GM21825 (cell line): ENCODE measurements around the gene GOLT1B.
"Not testable (repeated sequence)": the region's sequence is repeated elsewhere in the genome, so short reads cannot be mapped to it uniquely, and the experiment has no call there.

ENCODE experiments used
- ATAC-seq: cut with Tn5 transposase; IDR thresholded peaks from one replicate; pipeline ENCODE4 v1.9.1; 2021; ENCODE audit warnings: mild to moderate bottlenecking, moderate library complexity; ENCODE audit not compliant: unreplicated experiment

Gene GOLT1B, protein sequence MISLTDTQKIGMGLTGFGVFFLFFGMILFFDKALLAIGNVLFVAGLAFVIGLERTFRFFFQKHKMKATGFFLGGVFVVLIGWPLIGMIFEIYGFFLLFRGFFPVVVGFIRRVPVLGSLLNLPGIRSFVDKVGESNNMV

DNA sequence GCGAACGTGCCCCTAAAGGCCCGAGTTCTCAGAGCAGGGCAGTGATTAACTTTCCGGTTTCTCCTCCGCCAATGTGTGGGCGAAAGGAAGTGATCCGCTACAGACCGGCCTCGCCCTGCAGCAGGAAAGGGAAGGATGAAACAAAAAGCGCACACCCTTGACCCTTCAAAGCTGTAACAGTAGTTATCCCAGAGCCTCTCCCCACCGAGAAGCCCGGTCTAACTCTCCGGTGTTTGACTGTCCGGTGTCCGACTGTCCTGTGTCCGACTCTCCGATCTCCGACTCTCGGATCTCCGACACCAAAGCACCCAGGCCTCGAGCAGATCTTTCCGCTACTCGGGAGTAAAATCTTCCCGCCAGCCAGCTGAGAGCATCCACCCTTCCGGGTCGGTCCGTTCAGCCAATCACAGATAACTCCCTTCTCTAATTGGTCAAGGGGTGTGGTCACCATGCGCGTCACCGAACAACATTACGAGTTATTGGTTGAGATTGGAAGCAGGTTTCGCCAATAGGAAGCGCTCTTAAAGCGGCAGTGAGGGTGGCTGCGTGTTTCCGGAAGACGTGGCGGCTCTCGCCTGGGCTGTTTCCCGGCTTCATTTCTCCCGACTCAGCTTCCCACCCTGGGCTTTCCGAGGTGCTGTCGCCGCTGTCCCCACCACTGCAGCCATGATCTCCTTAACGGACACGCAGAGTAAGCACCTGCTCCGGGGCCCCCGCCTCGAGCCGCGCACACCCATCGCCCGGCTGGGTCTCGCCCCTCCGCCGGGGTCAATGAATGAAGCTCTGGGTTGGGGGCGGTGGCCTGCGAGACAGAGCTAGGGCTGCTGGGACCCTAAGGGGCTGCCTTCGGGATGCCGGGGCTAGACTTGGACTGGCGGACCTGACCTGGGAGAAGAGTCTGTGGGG, at the start of gene GOLT1B, which contains the start of gene RECQL:
GOLT1B (plus strand) TSS at position 532 of the 906 bp plus-strand sequence; CDS start at position 667, 135 bp downstream.
RECQL (minus strand) TSS at position 378 of the 906 bp plus-strand sequence. CDS start 2,065 bp downstream, outside the sequence.
- peak; percentile 99 for ATAC-seq

DNA sequence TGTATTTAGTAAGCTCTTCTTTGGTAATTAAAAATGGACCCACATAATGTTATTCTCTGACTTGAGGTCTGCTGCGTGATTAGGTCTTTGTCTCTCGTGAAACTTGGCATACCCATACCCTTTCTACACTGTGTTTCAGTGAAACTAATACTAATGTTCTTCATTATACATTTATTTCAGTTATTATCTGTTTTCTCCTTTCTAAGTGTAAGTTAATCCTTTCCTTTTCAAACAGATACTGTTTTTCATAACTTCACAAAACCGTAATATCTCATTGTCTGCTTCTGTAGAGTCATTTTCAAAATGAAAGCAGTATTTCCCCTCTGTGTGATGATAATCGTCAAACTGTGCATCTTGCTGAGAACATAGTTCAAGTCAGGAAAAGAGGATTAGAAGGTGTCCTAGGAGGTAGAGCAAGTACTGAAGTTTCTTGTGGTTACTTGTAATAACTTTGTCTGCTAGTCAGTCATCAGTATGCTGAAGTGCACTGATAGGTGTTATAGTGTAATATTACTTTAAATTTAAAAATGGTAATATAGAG, 48.2 kb upstream of the GOLT1B start:
- no peak for ATAC-seq

DNA sequence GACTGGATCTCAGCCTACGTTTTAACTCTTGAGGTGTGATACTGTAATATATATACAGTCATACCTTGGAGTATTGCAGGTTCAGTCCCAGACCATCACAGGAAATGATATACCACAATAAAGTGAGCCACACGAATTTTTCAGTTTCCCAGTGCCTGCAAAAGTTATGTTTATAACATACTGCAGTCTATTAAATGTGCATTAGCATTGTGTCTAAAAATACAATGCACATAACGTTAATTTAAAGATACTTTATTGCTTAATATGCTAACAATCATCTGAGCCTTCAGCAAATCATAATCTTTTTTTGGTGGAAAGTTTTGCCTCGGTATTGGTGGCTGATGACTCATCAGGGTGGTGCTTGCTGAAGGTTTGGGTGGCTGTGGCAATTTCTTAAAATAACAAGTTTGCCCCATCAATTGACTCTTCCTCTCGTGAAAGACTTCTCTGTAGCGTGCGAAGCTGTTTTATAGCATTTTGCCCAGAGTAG, 45.3 kb upstream of the GOLT1B start:
- no peak for ATAC-seq

DNA sequence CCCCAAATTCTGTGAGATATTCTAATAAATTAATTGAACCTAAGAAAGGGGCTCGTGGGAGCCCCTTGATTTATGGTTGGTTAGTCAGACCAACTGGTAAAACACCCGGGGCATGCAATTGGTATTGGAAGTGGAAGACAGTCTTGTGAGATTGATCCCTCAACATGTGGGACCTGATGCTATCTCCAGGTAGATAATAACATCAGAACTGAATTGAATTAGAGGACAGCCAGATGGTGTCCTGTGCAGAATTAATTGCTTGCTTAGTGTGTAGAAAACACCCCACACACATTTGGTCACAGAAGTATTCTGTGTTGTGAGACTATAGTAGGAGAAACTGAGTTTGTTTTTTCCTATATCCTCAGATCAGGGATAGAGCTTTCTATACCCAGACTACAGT, 42.1 kb upstream of the GOLT1B start:
- no peak for ATAC-seq

DNA sequence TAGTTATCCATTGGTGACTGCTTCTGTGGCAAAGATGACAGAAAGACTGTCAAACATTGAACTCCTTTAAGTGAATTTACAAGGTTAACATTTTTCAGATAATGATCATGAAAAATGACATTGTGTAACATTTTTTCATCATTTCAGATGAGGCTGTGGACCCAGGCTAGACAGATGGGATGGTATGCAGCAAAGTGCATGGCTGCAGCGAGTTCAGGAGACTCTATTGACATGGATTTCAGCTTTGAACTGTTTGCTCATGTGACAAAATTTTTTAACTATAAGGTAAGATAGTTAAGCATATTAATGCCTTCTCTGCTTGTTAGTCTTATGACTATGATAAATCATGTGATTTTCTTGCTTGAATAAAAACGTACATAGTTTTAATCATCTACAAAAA, 34.3 kb upstream of the GOLT1B start:
- ATAC-seq = not testable (repeated sequence)

DNA sequence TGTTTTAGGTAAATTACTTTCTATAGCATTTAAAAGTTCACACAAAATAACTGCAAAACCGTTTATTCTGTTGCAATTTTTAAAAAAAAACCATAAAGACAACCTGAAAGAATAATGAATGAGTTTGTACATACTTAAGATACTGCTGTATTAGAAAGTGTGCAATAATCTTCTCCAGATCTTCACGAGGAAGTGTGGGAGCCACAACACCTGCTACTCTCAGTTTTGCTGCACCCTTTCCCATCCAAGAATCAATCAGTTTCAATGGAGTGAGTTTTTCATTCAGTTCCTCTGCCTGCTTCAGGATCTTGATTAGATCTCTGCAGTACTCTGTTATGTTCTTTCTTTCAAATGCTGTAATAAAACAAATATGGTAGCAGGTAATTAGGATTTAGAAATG, 30.3 kb upstream of the GOLT1B start:
- no peak for ATAC-seq

DNA sequence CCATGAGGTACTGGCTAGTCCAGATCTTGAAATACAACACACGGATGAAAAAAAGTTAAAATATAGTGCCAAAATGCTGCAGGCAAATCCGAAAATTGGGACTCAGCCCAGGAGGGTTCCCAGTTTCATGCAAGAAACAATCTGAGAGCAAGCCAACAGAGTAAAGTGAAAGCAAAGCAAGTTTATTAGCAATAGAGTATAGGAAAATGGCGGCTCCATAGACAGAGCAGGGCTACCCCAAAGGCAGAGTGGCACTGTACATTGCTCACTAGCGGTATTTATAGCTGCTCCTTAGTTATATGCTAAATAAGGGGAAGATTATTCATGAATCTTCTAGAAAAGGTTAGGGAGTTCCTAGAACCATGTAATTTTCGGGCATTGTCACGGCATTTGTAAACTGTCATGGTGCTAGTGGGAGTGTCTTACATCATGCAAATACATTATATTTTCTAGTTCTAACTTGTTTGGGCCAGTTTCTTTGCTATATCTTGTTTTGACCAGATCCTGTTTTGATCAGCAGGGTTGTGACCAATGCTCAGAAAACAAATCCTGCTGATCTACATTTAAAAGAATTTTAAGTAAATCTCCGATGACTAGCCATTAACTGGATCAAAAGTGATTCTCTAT, 29.3 kb upstream of the GOLT1B start:
- ATAC-seq = no peak

DNA sequence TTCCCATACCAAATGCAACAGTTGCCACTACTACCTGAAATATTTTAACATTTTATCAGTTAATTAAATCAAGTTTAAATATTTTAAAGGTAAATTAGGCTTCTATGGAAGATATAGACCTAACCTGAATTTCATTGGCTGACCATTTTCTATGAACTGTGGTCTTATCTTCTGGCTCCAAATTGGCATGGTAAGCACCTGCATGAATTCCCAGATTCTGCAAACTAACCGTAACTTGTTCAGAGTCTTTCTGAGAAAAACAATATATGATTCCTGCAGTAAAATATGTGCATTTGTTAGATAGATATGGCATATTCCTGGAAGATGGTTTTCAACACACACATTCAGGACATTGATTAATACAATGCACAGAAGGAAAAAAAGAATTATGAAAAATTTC, 26.0 kb upstream of the GOLT1B start:
- no peak for ATAC-seq

DNA sequence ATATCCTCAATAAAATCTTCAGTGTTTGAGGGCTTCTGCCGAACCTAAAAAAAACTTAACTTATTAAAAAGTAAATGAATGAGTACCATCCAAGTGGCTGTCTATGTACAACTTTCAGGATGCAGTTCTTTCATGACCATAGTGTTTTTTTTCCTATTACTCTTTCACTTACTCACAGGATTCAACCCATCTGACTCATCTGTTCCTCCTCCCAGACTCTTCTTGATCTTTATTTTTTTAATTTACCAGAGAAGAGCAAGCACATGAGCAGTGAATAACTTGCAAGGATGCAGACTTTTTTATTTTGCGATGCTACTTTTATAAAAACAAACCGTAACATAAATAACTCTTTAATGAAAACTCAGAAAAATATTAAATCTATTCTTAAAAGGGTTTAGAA, 24.6 kb upstream of the GOLT1B start:
- ATAC-seq = no peak

DNA sequence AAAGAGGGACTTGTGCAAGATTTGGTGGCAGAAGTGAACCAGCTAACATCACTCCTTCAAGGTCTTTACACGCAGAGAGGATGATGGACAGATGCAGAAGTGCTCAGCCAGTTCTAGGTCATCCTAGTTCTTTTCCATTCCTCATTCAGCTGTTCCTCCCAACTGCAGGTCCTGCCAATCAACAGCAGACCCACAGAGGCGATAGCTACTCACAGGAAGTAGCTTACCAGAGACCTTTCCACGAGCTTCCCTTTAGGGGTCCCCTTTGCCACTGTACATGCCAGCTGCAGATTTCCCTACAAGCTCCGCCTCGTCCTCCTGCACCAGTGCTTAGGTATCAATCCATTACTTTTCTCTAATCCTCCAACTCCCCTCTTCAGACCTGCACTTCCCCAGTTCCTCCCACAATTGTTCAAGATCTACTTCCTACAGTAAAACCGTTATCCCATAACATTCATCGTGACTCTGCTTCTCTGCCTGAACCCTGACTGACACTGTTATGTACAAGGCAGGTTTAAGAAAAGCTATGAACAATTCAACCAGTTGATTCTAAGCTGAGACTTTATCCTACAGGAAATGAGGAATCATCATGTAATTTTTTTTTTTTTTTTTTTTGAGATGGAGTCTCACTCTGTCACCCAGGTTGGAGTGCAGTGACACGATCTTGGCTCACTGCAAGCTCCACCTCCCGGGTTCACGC, 22.7 kb upstream of the GOLT1B start:
- no peak for ATAC-seq

DNA sequence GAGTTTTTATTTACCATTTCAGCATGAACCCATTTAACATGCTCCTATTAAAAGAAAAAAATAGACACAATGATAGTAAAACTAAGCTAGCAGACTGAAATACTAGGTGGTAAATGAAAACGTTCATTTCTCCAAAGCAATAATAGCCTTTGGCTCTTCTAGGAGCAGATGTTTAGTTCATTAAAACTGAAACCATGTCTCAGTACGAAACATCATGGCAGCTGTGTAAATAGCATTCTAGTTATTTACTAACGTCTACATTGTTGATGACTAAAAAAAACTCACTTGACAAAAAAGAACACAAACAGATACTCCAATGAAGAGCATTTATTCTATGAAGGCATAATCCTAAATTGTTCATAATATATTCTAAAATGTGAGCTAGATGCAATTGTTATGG, 18.1 kb upstream of the GOLT1B start:
- no peak for ATAC-seq

DNA sequence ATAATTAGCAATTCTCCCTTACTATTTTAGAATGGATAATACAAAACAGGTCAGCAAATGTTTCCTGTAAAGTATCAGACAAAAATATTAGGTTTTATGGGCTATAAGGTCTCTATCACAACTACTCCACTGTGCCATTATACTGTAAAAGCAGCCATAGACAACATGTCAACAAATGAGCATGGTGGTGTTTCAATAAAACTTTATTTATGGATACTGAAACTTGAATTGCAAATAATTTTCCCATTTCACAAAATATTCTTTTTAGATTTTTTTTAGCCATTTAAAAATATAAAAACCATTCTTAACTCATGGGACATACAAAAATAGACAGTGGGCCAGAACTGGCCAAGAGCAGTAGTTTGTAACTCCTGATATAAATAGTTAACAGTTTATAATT, 15.6 kb upstream of the GOLT1B start:
- no peak for ATAC-seq

DNA sequence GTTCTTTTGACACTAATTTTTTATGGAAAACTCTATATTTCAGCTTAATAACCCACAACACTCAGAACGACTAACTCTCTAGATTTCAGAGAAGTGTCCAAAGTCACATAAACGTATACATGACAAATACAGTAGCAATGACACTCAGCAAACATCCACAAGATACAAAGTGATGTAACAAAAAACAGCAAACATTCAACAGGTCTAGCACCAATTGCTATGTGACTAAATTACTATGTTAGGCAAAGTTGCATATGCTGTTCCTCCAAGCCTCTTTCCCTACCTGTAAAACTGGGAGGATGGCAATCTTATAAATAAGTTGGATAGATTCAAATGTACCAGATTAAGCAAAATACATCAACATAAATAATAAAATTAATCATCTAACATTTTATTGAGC, 1.8 kb upstream of the GOLT1B start:
- no peak for ATAC-seq

DNA sequence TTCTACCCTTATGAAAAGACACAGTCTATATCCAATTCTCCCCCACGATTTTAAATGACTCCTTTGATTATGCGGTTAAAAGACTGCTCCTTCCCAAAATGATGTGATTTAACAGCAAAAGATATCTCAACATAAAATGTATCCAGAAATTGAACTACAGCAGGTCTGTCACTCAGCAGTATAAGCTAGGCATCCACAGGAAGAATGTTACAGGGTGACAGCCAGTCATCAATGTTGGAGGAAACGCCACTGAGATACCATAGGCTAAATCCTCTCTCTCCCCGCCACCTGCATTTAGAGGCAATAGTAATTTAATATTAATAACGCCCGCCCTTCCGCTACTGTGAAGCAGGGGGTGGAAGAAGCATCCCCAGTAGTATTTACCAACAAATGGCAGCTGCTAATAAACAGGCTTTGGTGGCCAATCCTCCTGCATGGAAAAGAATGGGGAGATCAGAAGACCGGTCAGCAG, 767 bp upstream of the GOLT1B start:
- no peak for ATAC-seq

DNA sequence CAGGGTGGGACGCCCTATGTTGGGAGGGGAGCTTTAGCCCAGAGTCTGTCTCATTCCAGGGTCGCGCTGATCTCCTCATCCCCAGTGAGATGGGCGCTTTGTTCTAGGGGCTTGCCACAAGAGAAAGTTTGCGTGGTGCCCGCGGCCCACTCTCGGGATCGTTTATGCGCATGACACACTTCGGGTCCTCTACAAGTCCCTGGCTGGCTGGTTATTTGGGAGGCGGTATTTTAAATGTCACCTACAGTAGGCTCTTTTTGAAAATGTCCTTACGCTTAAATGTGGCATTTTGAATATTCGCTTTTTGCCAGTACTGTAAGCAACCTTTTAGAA, 541 bp downstream of the GOLT1B start:
- ATAC-seq = peak; percentile 2

DNA sequence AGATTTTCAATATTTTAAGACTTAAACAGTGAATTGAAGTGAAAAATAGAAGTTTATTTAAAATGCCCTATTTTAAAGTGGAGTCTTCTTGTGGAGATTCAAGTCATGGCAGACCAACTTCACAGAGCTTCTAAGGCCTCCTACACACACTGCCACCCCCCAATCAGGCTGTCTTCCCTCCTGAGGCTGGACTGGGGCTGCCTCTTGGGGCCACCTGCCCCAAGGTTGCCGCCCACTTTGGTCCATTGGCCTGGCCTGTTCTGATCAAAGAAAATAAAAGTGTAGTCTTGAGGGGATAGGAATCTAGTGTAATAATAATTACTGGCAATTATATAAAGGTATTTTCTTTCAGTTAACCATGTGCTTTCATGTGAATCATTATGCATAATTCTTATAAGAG, 1.3 kb downstream of the GOLT1B start:
- ATAC-seq = no peak

DNA sequence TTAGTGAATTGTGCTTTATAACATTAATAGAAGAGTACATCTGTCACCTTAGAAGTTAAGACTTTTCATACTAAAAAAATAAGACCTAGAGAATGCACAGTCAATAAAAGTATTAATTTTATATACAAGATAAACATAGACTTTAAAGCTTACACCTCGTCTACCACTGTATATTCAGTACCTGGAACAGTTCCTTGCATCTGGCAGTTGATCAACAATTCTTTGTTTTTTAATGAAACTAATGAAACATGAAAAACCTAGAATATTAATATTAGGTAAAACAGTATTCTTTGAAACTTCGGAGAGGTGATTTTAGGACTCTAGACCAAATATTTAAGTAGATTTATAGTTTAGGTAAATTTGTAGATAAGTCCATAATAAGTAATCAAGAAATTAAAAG, 4.3 kb downstream of the GOLT1B start:
- ATAC-seq = no peak

DNA sequence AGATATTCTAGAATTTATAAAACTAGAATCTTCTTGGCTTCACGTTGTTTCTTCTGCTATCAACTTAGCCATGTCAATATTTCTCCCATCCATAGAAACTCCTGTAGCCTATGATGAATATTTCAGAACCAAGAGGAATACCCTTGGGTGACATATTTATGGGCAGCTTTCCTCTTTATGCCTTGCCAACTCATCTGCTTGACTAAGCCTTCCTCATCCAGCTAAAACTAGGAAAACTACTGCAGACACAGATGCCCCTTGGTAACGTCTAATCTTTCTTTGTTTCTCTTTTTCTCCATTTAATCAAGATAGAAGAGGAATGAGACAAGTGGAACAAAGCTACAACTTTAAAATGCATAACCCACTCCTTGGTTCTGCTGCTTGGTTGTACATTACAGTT, 6.3 kb downstream of the GOLT1B start:
- ATAC-seq = no peak

DNA sequence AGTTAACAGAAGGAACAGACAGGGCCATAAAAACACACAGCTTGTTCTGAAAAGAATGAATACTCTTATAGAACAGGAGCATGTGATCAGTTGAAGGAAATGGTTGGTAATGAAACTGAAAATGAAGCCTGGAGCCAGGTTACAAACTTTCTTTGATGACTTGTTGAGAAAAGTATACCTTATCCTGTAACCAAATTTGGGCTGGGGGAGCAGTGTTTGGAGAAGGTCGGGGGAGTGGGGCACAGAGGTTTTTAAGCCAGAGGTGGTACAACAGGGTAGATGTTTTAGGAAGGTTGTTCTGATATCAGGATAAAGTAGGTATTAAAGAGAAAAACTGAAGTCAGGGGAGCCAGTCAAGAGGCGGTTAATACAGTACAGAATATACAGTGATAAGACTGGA, 8.2 kb downstream of the GOLT1B start:
- peak; percentile 94 for ATAC-seq

DNA sequence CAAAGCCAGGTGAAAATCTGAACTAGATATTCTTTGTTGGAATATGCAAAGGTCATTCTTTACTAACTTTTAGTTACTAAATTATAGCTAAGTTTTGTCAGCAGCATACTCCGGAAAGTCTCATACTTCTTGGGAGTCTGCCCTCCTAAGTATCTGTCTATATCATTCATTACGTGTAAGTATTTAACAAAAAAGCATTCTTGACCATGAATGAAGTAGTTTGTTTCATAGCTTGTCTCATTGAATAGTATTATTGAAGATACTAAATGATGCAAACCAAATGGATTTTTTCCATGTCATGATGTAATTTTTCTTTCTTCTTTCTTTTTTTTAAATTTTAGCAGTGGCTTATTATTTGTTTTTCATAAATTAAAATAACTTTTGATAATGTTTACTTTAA, 14.7 kb downstream of the GOLT1B start:
- ATAC-seq = no peak

DNA sequence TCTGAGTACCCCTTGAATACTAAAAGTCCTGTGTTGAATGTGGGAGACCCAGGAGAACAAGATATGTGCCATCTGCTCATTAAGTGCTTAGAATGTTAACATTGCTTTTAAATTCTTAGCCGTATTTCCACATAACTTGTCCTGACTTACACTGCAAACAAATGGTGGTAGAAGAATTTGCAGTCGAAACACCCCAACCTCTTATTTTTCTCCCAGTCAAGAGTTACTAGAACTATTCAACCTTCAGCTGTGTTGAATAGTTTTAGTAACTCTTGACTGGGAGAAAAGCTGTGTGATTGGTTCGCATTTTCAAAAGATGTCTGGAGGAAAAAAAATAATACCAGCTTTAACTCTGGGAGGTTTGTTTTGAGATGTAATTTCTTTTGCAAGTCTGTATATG, 16.9 kb downstream of the GOLT1B start:
- ATAC-seq = no peak
